ENCODE results near the gene CALHM2.

- TF ChIP-seq RORB (CRISPR knock-in tag; IDR thresholded peaks at IDR 0.05) = no peak
- no peak for TF ChIP-seq ZNF281 (CRISPR knock-in tag; IDR thresholded peaks at IDR 0.05)
- no peak for TF ChIP-seq CTCF (IDR thresholded peaks at IDR 0.05)
- no peak for TF ChIP-seq USF2 (CRISPR knock-in tag; IDR thresholded peaks at IDR 0.05)
- no peak for TF ChIP-seq FOXP1 (CRISPR knock-in tag; IDR thresholded peaks at IDR 0.05; ENCODE audit: borderline replicate concordance)
- no peak for TF ChIP-seq NFYB (CRISPR knock-in tag; conservative IDR thresholded peaks at IDR 0.05; ENCODE audit: low read depth)
- TF ChIP-seq HMGXB4 (CRISPR knock-in tag; IDR thresholded peaks at IDR 0.05) = no peak
- no peak for TF ChIP-seq NR2C2 (CRISPR knock-in tag; IDR thresholded peaks at IDR 0.05)
- TF ChIP-seq USF1 (CRISPR knock-in tag; IDR thresholded peaks at IDR 0.05) = no peak
- no peak for TF ChIP-seq PRRX2 (CRISPR knock-in tag; IDR thresholded peaks at IDR 0.05)
- no peak for TF ChIP-seq CREB1 (CRISPR knock-in tag; IDR thresholded peaks at IDR 0.05)
Measured at GRCh38 chr10:103480521-103480920, 28.4 kb upstream of the CALHM2 start.
